GM18870 (cell line): Measurements from ENCODE around the gene PIP5K1A.
"Not testable (repeated sequence)": the region's sequence is repeated elsewhere in the genome, so short reads cannot be mapped to it uniquely, and the experiment has no call there.

Experiments
- ATAC-seq: cut with Tn5 transposase; IDR thresholded peaks from one replicate; pipeline ENCODE4 v1.9.1; 2021; ENCODE audit warnings: moderate library complexity; ENCODE audit not compliant: unreplicated experiment

The PIP5K1A gene

GRCh38 chr1:151198254-151199127 is at the start of gene PIP5K1A:
Gene PIP5K1A, plus strand, starts transcription at chr1:151198552. Its CDS starts 445 bp downstream, at chr1:151198997.
- peak; percentile 82 for ATAC-seq

- no peak for ATAC-seq
These were observed 41.9 kb upstream of the PIP5K1A start, which contains the start of gene TNFAIP8L2 for GRCh38 chr1:151156515-151156819. Gene TNFAIP8L2, plus strand, starts transcription at chr1:151156649. Its CDS starts 2,049 bp downstream, at chr1:151158698.

- no peak for ATAC-seq
These were observed 41.3 kb upstream of the PIP5K1A start for GRCh38 chr1:151157067-151157531.

GRCh38 chr1:151158326-151158725 is 40.0 kb upstream of the PIP5K1A start:
- no peak for ATAC-seq

GRCh38 chr1:151158751-151159251 is 39.6 kb upstream of the PIP5K1A start:
- ATAC-seq = no peak

- ATAC-seq = no peak
These were observed 39.0 kb upstream of the PIP5K1A start for GRCh38 chr1:151159373-151159772.

GRCh38 chr1:151164732-151165280 is 33.5 kb upstream of the PIP5K1A start:
- no peak for ATAC-seq

- no peak for ATAC-seq
These were observed 33.0 kb upstream of the PIP5K1A start for GRCh38 chr1:151165281-151165737.

- ATAC-seq = peak; percentile 83
These were observed 32.4 kb upstream of the PIP5K1A start, which contains the start of the genes LYSMD1 and SCNM1 for GRCh38 chr1:151165738-151166504. Gene LYSMD1, minus strand, starts transcription at chr1:151165902. Its CDS starts 644 bp downstream, at chr1:151165258. Gene SCNM1, plus strand, starts transcription at chr1:151166144. Its CDS starts 9 bp downstream, at chr1:151166153.

GRCh38 chr1:151166505-151166956 is 31.8 kb upstream of the PIP5K1A start:
- no peak for ATAC-seq

GRCh38 chr1:151167116-151167515 is 31.2 kb upstream of the PIP5K1A start:
- ATAC-seq = no peak

GRCh38 chr1:151171190-151171589 is 27.2 kb upstream of the PIP5K1A start:
- ATAC-seq = no peak

GRCh38 chr1:151175041-151175741 is 23.2 kb upstream of the PIP5K1A start:
- no peak for ATAC-seq

GRCh38 chr1:151175863-151176262 is 22.5 kb upstream of the PIP5K1A start, which contains the start of gene TMOD4:
Gene TMOD4, minus strand, starts transcription at chr1:151175981. Its CDS starts 1,106 bp downstream, at chr1:151174875.
- no peak for ATAC-seq

GRCh38 chr1:151176514-151177045 is 21.8 kb upstream of the PIP5K1A start:
- ATAC-seq = no peak

GRCh38 chr1:151184211-151184610 is 14.1 kb upstream of the PIP5K1A start:
- no peak for ATAC-seq

GRCh38 chr1:151187205-151187604 is 11.1 kb upstream of the PIP5K1A start:
- no peak for ATAC-seq

GRCh38 chr1:151188667-151189066 is 9.7 kb upstream of the PIP5K1A start:
- ATAC-seq = not testable (repeated sequence)

- peak; percentile 63 for ATAC-seq
These were observed 8.5 kb upstream of the PIP5K1A start, which contains the start of gene VPS72 for GRCh38 chr1:151189637-151190445. Gene VPS72, minus strand, starts transcription at chr1:151190197. Its CDS starts 76 bp downstream, at chr1:151190121.
